Ovary (tissue), 9 donors: ENCODE results near the gene TPK1. TPM values are rescaled to one million over a fixed set of nuclear protein-coding genes. Genes with fewer than 3 reads are reported as not detected.

Source experiments
- DNase-seq, 5 donors: peaks; one replicate each; pipeline ENCODE4 v3.0.0-alpha.2; 2019 to 2020
- H3K27ac ChIP-seq, 2 donors: fragments of 200-600 bp; one replicate each; pipeline versions ENCODE4 v1.5.1 to v1.8.0; 2019 to 2022
- H3K27me3 ChIP-seq: fragments of 200-600 bp; one replicate; pipeline ENCODE4 v1.8.0; 2022
- H3K36me3 ChIP-seq: fragments of 200-600 bp; sonication (generic); one replicate; pipeline ENCODE4 v1.5.1; 2019
- H3K4me1 ChIP-seq: one replicate; pipeline ENCODE4 v1.8.1; 2013; ENCODE audit warnings: mild to moderate bottlenecking, moderate library complexity; ENCODE audit not compliant: insufficient read depth
- H3K4me3 ChIP-seq: fragments of 200-600 bp; sonication (generic); one replicate; pipeline ENCODE4 v1.5.1; 2017
- H3K9me3 ChIP-seq, 2 donors: fragments of 200-600 bp in 1 of 2; sonication (generic) in 1 of 2; one replicate each; pipeline versions ENCODE4 v1.5.1 to v1.8.1; 2013 to 2019; ENCODE audit warnings: mild to moderate bottlenecking in 1 of 2, moderate library complexity in 1 of 2
- CTCF ChIP-seq, 3 donors: fragments of 450-650 bp in 2 of 3; fragments of 200-600 bp in 1 of 3; IDR thresholded peaks; one replicate each; pipeline versions ENCODE4 v1.5.1 to v1.8.0; 2016 to 2022; ENCODE audit warnings: antibody characterized with exemption in 3 of 3, mild to moderate bottlenecking in 1 of 3
- EP300 ChIP-seq: sonication (generic); formaldehyde crosslinking; IDR thresholded peaks from one replicate; pipeline ENCODE4 v1.6.1; 2017; ENCODE audit warnings: antibody characterized with exemption
- POLR2A ChIP-seq: fragments of 450-650 bp; IDR thresholded peaks from one replicate; pipeline ENCODE4 v1.6.1; 2017; ENCODE audit warnings: antibody characterized with exemption, mild to moderate bottlenecking, moderate library complexity
- WGBS, 3 donors: extraction: QIAGEN DNeasy Blood & Tissue Kit in 1 of 3; methylation state at CpG; one replicate each; pipeline versions ENCODE4 v1.1.5 to v1.1.7; 2013 to 2017; 5-methylcytosine and 5-hydroxymethylcytosine counted together
- intact Hi-C, 4 donors: fragments of 100-400 bp; cut with DNase I; formaldehyde crosslinking; loops; one replicate each; pipeline versions ENCODE4 v1.11.0 to v1.15.1; 2022 to 2023
- polyA plus RNA-seq, 2 donors: library from polyadenylated mRNA; stranded (reverse); fragments of 200-250 nt in 1 of 2; fragments of 350-450 nt in 1 of 2; fragmentation: Illumina TruSeq in 1 of 2; extraction: RNeasy Lipid Tissue Mini Kit (QIAGEN cat#74804) in 1 of 2; gene quantifications; one replicate each; pipeline ENCODE4 v1.2.3, GENCODE V29; 2013 to 2014
- total RNA-seq, 7 donors: library from RNA; depleted of rRNA in 2 of 7; stranded (reverse); fragments of >200 nt in 2 of 7; fragmentation: NEBNext Ultra II Directional in 3 of 7; extraction: Animal tissue kit (Norgen Biotek cat#: 25700) in 3 of 7; gene quantifications; one replicate each; pipeline versions ENCODE4 v1.1.0 to v1.2.4, GENCODE V29; 2016 to 2023
- donor health status: DM: no; HTN: no; CAD: no; lungs with moderate emphysema.
- donor health status: DM: no; HTN: no; CAD: no.
- donor health status: Bipolar disorder and iron deficiency.
- donor health status: DM: yes; HTN: yes; CAD: no.
- donor health status: DM: no; HTN: no; CAD: no.
- donor health status: DM: yes; HTN: yes; CAD: no.

TPK1 gene
- total and polyA plus RNA-seq, 9 donors, result 3.2 to 13.1 (median 4.6) TPM

GRCh38 chr7:144819566-144819965, 16.3 kb downstream of the TPK1 start:
- Histone ChIP-seq H3K36me3 (no peaks in the 10 kb centered on the region), H3K9me3 (no peaks in the 10 kb centered on the region), H3K4me1 (peaks cover 5% of the 10 kb centered on the region), H3K4me3 (no peak overlapping the region), H3K27ac (no peak overlapping the region), H3K27me3 (no peaks in the 10 kb centered on the region)
- intact Hi-C loops, result no loop called here
- TF ChIP-seq POLR2A (no peak), CTCF (IDR thresholded peaks at IDR 0.05) (no peak), EP300 (no peak)
- DNase-seq, result no peak
- WGBS, 3 donors, result 80 to 89% (median 88%) methylated on average over 1 of the region's 1 CpG

GRCh38 chr7:144818511-144818910, 17.3 kb downstream of the TPK1 start:
- no peak for DNase-seq
- Histone ChIP-seq H3K27ac (no peak overlapping the region), H3K4me1 (peaks cover 5% of the 10 kb centered on the region), H3K9me3 (no peaks in the 10 kb centered on the region), H3K4me3 (no peak overlapping the region), H3K27me3 (no peaks in the 10 kb centered on the region), H3K36me3 (no peaks in the 10 kb centered on the region)
- TF ChIP-seq CTCF (IDR thresholded peaks at IDR 0.05) (no peak), POLR2A (no peak), EP300 (no peak)
- intact Hi-C loops, result no loop called here
- 51 to 83% (median 57%) methylated on average over 4 of the region's 4 CpGs for WGBS, 3 donors

GRCh38 chr7:144817001-144817400, 18.9 kb downstream of the TPK1 start:
- no peaks in the 10 kb centered on the region for H3K9me3 ChIP-seq
- TF ChIP-seq CTCF (IDR thresholded peaks at IDR 0.05), result no peak
- TF ChIP-seq POLR2A, result no peak
- H3K27me3 ChIP-seq, result no peaks in the 10 kb centered on the region
- no peak overlapping the region for H3K27ac ChIP-seq
- H3K4me3 ChIP-seq, result no peak overlapping the region
- no peak for DNase-seq
- no peaks in the 10 kb centered on the region for H3K36me3 ChIP-seq
- WGBS, 3 donors, result 18 to 50% (median 24%) methylated on average over 3 of the region's 3 CpGs
- intact Hi-C loops, result no loop called here
- H3K4me1 ChIP-seq, result peaks cover 5% of the 10 kb centered on the region

- peaks cover 5% of the 10 kb centered on the region for H3K4me1 ChIP-seq
- TF ChIP-seq EP300 (no peak), CTCF (IDR thresholded peaks at IDR 0.05) (no peak), POLR2A (no peak)
- no peak overlapping the region for H3K27ac ChIP-seq
- intact Hi-C loops, result no loop called here
- H3K9me3 ChIP-seq, result no peaks in the 10 kb centered on the region
- no peaks in the 10 kb centered on the region for H3K27me3 ChIP-seq
- H3K4me3 ChIP-seq, result no peak overlapping the region
- DNase-seq, result no peak
- WGBS, 3 donors, result 85 to 92% (median 90%) methylated on average over 1 of the region's 1 CpG
- no peaks in the 10 kb centered on the region for H3K36me3 ChIP-seq
Measured at GRCh38 chr7:144814299-144814698, 21.6 kb downstream of the TPK1 start.
